ENCODE data around the gene NCOA7. TPM values are rescaled to one million over a fixed set of nuclear protein-coding genes. Genes with fewer than 3 reads are reported as not detected.
"Not testable (repeated sequence)": the region's sequence is repeated elsewhere in the genome, so short reads cannot be mapped to it uniquely, and the experiment has no call there.

The NCOA7 gene
- total RNA-seq, 2 donors from 2014 or later: 11.4 to 15.2 TPM

DNA sequence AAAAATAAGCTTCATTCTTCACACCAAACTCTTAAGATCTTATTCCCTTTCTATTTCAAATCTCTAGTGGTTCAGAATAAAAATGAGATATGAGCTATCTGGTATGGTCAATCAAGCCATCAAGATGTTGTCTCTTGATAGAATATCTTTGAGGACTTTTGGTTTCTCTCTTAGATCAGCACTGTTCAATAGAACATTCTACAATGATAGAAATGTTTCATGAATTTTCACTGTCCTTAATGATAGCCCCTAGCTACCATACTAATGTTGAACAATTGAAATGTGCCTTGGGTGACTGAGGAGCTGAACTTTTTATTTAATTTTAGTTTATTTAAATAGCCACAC lies 141.7 kb downstream of the NCOA7 start:
- H3K4me1 Mint-ChIP-seq: no peaks in the 10 kb centered on the region
- TF ChIP-seq, protein P1, sequence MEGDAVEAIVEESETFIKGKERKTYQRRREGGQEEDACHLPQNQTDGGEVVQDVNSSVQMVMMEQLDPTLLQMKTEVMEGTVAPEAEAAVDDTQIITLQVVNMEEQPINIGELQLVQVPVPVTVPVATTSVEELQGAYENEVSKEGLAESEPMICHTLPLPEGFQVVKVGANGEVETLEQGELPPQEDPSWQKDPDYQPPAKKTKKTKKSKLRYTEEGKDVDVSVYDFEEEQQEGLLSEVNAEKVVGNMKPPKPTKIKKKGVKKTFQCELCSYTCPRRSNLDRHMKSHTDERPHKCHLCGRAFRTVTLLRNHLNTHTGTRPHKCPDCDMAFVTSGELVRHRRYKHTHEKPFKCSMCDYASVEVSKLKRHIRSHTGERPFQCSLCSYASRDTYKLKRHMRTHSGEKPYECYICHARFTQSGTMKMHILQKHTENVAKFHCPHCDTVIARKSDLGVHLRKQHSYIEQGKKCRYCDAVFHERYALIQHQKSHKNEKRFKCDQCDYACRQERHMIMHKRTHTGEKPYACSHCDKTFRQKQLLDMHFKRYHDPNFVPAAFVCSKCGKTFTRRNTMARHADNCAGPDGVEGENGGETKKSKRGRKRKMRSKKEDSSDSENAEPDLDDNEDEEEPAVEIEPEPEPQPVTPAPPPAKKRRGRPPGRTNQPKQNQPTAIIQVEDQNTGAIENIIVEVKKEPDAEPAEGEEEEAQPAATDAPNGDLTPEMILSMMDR (conservative IDR thresholded peaks at IDR 0.05): no peak

DNA sequence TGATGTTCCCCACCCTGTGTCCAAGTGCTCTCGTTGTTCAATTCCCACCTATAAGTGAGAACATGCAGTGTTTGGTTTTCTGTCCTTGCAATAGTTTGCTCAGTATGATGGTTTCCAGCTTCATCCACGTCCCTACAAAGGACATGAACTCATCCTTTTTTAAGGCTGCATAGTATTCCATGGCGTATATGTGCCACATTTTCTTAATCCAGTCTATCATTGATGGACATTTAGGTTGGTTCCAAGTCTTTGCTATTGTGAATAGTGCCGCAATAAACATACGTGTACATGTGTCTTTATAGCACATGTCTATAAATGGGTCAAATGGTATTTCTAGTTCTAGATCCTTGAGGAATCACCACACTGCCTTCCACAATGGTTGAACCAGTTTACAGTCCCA lies 144.8 kb downstream of the NCOA7 start:
- DNase-seq; H3K36me3 ChIP-seq (ENCODE audit: control insufficient read depth, insufficient read depth, low read length); H3K4me3 Mint-ChIP-seq; H3K9me3 Mint-ChIP-seq; H3K27ac ChIP-seq (ENCODE audit: low read depth, low read length); H3K9ac ChIP-seq (ENCODE audit: extremely low read depth, low read length, poor library complexity, severe bottlenecking); H3K27ac Mint-ChIP-seq; H3K27me3 ChIP-seq (ENCODE audit: control insufficient read depth, insufficient read depth, low read length, poor library complexity, severe bottlenecking); H3K4me3 ChIP-seq (ENCODE audit: low read length); H3K27me3 Mint-ChIP-seq (ENCODE audit: insufficient read depth); H3K4me1 Mint-ChIP-seq; H3K9me3 ChIP-seq (ENCODE audit: control insufficient read depth, low read length); H3K36me3 Mint-ChIP-seq (ENCODE audit: low read depth); H3K4me1 ChIP-seq (ENCODE audit: control insufficient read depth, insufficient read depth, low read length): not testable (repeated sequence)
- WGBS, 2 experiments (ENCODE audit: insufficient coverage in 1 of 2, insufficient read length in 1 of 2): 84 to 90% methylated on average over 4 to 5 of the region's 5 CpGs

More for the DNA sequence above, 141.7 kb downstream of the NCOA7 start:
- Histone ChIP-seq H3K36me3 (ENCODE audit: control insufficient read depth, insufficient read depth, low read length) (no peaks in the 10 kb centered on the region), H3K4me3 (ENCODE audit: low read length) (no peak overlapping the region), H3K9ac (ENCODE audit: extremely low read depth, low read length, poor library complexity, severe bottlenecking) (no peak overlapping the region), H3K27me3 (ENCODE audit: control insufficient read depth, insufficient read depth, low read length, poor library complexity, severe bottlenecking) (no peaks in the 10 kb centered on the region), H3K27ac (ENCODE audit: low read depth, low read length) (no peak overlapping the region), H3K9me3 (ENCODE audit: control insufficient read depth, low read length) (no peaks in the 10 kb centered on the region), H3K4me1 (ENCODE audit: control insufficient read depth, insufficient read depth, low read length) (no peaks in the 10 kb centered on the region)
- Mint-ChIP-seq H3K4me3 (no peak overlapping the region), H3K36me3 (ENCODE audit: low read depth) (no peaks in the 10 kb centered on the region), H3K27me3 (ENCODE audit: insufficient read depth) (no peaks in the 10 kb centered on the region), H3K9me3 (peaks cover 5% of the 10 kb centered on the region), H3K27ac (no peak overlapping the region)
- no peak for DNase-seq

GRCh38 chr6:125939026-125939425 lies 148.3 kb downstream of the NCOA7 start:
- TF ChIP-seq, protein P1 (conservative IDR thresholded peaks at IDR 0.05): no peak
- H3K9me3 Mint-ChIP-seq: peaks cover 5% of the 10 kb centered on the region
- WGBS, 2 experiments (ENCODE audit: insufficient coverage in 1 of 2, insufficient read length in 1 of 2): 79 to 88% methylated on average over 1 of the region's 1 CpG

GRCh38 chr6:125939791-125940190 lies 149.0 kb downstream of the NCOA7 start:
- Histone ChIP-seq H3K36me3 (ENCODE audit: control insufficient read depth, insufficient read depth, low read length) (no peaks in the 10 kb centered on the region), H3K27ac (ENCODE audit: low read depth, low read length) (no peak overlapping the region), H3K4me1 (ENCODE audit: control insufficient read depth, insufficient read depth, low read length) (no peaks in the 10 kb centered on the region), H3K9ac (ENCODE audit: extremely low read depth, low read length, poor library complexity, severe bottlenecking) (no peak overlapping the region), H3K4me3 (ENCODE audit: low read length) (no peak overlapping the region), H3K27me3 (ENCODE audit: control insufficient read depth, insufficient read depth, low read length, poor library complexity, severe bottlenecking) (no peaks in the 10 kb centered on the region), H3K9me3 (ENCODE audit: control insufficient read depth, low read length) (no peaks in the 10 kb centered on the region)
- Mint-ChIP-seq H3K4me1 (peaks cover 11% of the 10 kb centered on the region), H3K27me3 (ENCODE audit: insufficient read depth) (no peaks in the 10 kb centered on the region), H3K9me3 (peaks cover 5% of the 10 kb centered on the region), H3K4me3 (no peak overlapping the region), H3K36me3 (ENCODE audit: low read depth) (no peaks in the 10 kb centered on the region), H3K27ac (no peak overlapping the region)
- TF ChIP-seq, protein P1 (conservative IDR thresholded peaks at IDR 0.05): no peak
- DNase-seq: no peak
- WGBS, 2 experiments (ENCODE audit: insufficient coverage in 1 of 2, insufficient read length in 1 of 2): 85 to 100% methylated on average over 1 to 2 of the region's 2 CpGs

More at GRCh38 chr6:125939026-125939425, 148.3 kb downstream of the NCOA7 start:
- no peak overlapping the region for H3K4me3 Mint-ChIP-seq
- no peaks in the 10 kb centered on the region for H3K36me3 Mint-ChIP-seq (ENCODE audit: low read depth)
- no peaks in the 10 kb centered on the region for H3K4me1 ChIP-seq (ENCODE audit: control insufficient read depth, insufficient read depth, low read length)
- H3K27ac Mint-ChIP-seq: no peak overlapping the region
- H3K36me3 ChIP-seq (ENCODE audit: control insufficient read depth, insufficient read depth, low read length): no peaks in the 10 kb centered on the region
- DNase-seq: no peak
- peaks cover 11% of the 10 kb centered on the region for H3K4me1 Mint-ChIP-seq
- H3K27ac ChIP-seq (ENCODE audit: low read depth, low read length): no peak overlapping the region
- H3K4me3 ChIP-seq (ENCODE audit: low read length): no peak overlapping the region
- H3K9me3 ChIP-seq (ENCODE audit: control insufficient read depth, low read length): no peaks in the 10 kb centered on the region
- H3K27me3 ChIP-seq (ENCODE audit: control insufficient read depth, insufficient read depth, low read length, poor library complexity, severe bottlenecking): no peaks in the 10 kb centered on the region
- no peaks in the 10 kb centered on the region for H3K27me3 Mint-ChIP-seq (ENCODE audit: insufficient read depth)
- H3K9ac ChIP-seq (ENCODE audit: extremely low read depth, low read length, poor library complexity, severe bottlenecking): no peak overlapping the region
